GM12891 (cell line): ENCODE measurements around the gene MGP.

ENCODE experiments used
- POLR2A ChIP-seq: IDR thresholded peaks from 2 replicates; pipeline ENCODE4 v1.6.1; 2011; ENCODE audit warnings: low read depth, low read length, control low read depth
- POLR2AphosphoS5 ChIP-seq: IDR thresholded peaks from 2 replicates; pipeline ENCODE4 v1.6.1; 2011; ENCODE audit warnings: low read depth, low read length, control low read depth

- TF ChIP-seq POLR2A = no peak
- TF ChIP-seq POLR2AphosphoS5 = no peak
These were observed 48.9 kb upstream of the MGP start for GRCh38 chr12:14934511-14934910.
